Naive thymus-derived CD8-positive, alpha-beta T cell (primary cell): Measurements from ENCODE around the gene CORIN. TPM values are rescaled to one million over a fixed set of nuclear protein-coding genes. Genes with fewer than 3 reads are reported as not detected.

Source experiments
- ATAC-seq, 2 donors: fragments of 150-1000 bp; cut with Tn5 transposase in 1 of 2; sonication (Bioruptor Pico), chemical (Tn5 transposase) in 1 of 2; 1 replicate in 1 of 2; 2 replicates in 1 of 2; pipeline ENCODE4 v1.10.0; 2021; ENCODE audit warnings: mild to moderate bottlenecking in 2 of 2, moderate library complexity in 2 of 2
- POLR2A ChIA-PET: fragments of 350-600 bp; sonication (Branson Sonifier 250); formaldehyde crosslinking; loops from one replicate; lab custom pipeline; 2021; ENCODE audit warnings: antibody characterized with exemption; lab: Charles Lee
- DNase-seq, 10 donors: peaks; one replicate each; pipeline versions ENCODE4 v3.0.0 to v3.0.0-alpha.2; 2020 to 2022
- H3K27ac Mint-ChIP-seq, 10 donors: one replicate each; pipeline ENCODE4 v1.8.0; 2020 to 2022; ENCODE audit warnings: mild to moderate bottlenecking in 10 of 10, mixed read lengths in 10 of 10, moderate library complexity in 4 of 10, inconsistent platforms in 1 of 10
- H3K27me3 Mint-ChIP-seq, 5 donors: one replicate each; pipeline ENCODE4 v1.8.0; 2021 to 2022; ENCODE audit warnings: mixed read lengths in 5 of 5
- H3K36me3 Mint-ChIP-seq, 3 donors: one replicate each; pipeline ENCODE4 v1.8.0; 2020 to 2022; ENCODE audit warnings: mixed read lengths in 3 of 3, mild to moderate bottlenecking in 2 of 3, inconsistent platforms in 1 of 3
- H3K4me1 Mint-ChIP-seq, 4 donors: one replicate each; pipeline ENCODE4 v1.8.0; 2021 to 2022; ENCODE audit warnings: mixed read lengths in 4 of 4
- H3K4me3 Mint-ChIP-seq, 10 donors: one replicate each; pipeline ENCODE4 v1.8.0; 2020 to 2022; ENCODE audit warnings: mild to moderate bottlenecking in 10 of 10, mixed read lengths in 10 of 10, moderate library complexity in 6 of 10, inconsistent platforms in 1 of 10
- H3K9me3 Mint-ChIP-seq, 9 donors: one replicate each; pipeline ENCODE4 v1.8.0; 2020 to 2022; ENCODE audit warnings: mixed read lengths in 9 of 9, mild to moderate bottlenecking in 3 of 9, inconsistent platforms in 1 of 9, moderate library complexity in 1 of 9
- polyA plus RNA-seq, 3 donors: library from polyadenylated mRNA; unstranded; fragments of 300-500 nt; fragmentation: Illumina TruSeq; gene quantifications; one replicate each; pipeline ENCODE4 v1.2.3, GENCODE V29; 2021
- total RNA-seq, 8 experiments: library from RNA in 2 of 8; stranded (reverse) in 2 of 8; gene quantifications; one replicate each; pipeline ENCODE4 v1.2.3 and lab custom pipeline; 2021 to 2026

Gene CORIN
- total and polyA plus RNA-seq, 5 experiments from 2014 or later, result 0.05 to 0.49 (median 0.31) TPM; not detected in 2

DNA sequence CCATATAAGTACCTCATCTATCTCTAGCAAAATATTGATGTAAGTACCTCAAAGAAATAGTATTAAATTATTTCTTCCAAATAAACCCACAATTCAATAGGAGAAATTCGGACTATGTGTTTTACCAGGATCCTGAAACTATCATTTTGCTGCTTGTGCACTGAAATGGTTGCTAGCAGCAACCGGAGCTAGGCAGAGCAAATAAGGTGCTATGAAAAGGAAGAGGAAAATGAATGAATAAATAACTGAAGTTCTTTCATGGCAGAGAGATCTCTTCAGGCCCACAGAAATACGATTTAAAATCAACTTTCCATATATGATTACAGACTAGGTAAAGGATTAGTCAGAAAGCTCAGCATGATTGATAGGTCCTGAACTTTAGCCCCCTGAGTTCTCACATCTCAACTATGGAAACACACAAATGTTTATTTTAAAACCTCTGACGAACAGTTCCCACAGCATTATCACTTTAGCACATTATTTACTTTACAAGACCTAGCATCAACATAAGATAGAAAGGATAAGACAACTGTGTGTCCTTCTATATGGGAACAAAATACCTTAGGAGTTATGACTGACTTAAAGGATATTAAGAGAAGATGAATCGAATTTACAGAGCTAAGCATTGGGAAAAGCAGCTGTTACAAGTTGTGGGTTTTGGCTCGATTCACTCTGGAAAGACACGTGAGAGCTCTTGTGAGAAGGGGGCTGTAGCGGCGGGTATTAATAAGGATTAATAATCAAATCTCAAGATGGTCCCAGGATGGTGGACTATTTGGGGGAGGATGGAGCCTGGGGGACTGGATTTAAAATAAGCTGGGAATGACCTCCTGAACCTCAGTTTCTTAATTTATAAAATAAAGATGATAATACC, 104.3 kb downstream of the CORIN start:
- Mint-ChIP-seq H3K27ac (no peak overlapping the region), H3K9me3 (peaks cover 0 to 11% (median 6%) of the 10 kb centered on the region in 9 donors), H3K4me3 (no peak overlapping the region), H3K36me3 (no peaks in the 10 kb centered on the region), H3K27me3 (peaks cover 15 to 61% (median 24%) of the 10 kb centered on the region in 5 donors), H3K4me1 (peaks cover 0 to 2% (median 0%) of the 10 kb centered on the region in 4 donors)
- POLR2A ChIA-PET, result no interaction called here
- ATAC-seq, result no peak
- DNase-seq, result no peak

DNA sequence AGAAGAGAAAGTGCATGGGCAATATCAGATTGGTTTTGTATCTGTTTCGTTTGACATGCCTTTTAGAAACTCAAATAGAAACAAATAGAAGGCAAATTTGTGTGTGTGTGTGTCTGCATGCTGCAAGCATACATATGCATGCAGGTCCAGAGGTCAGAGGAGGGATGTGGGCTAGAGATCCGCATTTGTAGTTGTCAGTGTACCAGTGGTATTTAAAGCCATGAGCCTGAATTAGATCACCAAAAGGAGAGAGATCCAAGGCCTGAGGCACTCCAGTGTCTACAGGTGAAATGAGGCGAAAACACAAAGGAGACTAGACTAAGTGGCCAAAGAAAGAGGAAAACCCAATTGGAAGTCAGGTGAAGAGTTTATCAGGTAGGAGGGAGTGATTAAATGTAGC, 106.7 kb downstream of the CORIN start:
- Mint-ChIP-seq H3K4me3 (peak overlapping the region in 1 of 10 donors; percentile 20), H3K4me1 (peaks cover 0 to 2% (median 0%) of the 10 kb centered on the region in 4 donors)
- ATAC-seq, result no peak

DNA sequence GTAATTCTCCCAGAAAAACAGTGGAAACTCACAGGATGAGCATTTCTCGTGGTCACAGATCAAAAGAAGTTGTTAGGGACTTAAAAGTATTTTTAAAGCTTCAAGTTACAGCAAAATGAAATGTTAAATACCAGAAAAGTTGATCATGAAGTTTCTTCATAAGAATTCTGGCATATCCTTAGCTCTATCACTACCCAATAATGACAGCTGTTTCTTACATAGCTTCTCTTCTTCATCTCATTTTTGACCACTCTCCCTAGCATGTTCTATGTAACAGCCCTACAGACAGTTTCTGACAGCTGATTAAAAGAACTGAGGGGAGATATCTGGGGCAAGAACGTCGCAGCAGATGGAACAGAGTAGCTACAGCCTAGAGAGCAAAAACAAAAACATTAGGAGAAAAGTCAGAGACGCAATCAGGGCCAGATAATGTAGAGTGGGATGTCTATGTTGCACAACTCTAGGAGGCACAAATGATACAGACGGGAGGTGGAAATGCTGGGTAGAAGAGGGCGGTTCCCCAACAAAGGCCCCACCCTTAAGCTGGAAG, 108.7 kb downstream of the CORIN start:
- POLR2A ChIA-PET, result no interaction called here
- no peak for DNase-seq
- no peak for ATAC-seq
- Mint-ChIP-seq H3K9me3 (peaks cover 0 to 1% (median 0%) of the 10 kb centered on the region in 9 donors), H3K27ac (no peak overlapping the region), H3K4me3 (no peak overlapping the region), H3K27me3 (peaks cover 15 to 47% (median 20%) of the 10 kb centered on the region in 5 donors), H3K4me1 (peaks cover 0 to 2% (median 0%) of the 10 kb centered on the region in 4 donors), H3K36me3 (no peaks in the 10 kb centered on the region)

More for the DNA sequence above, 106.7 kb downstream of the CORIN start:
- H3K36me3 Mint-ChIP-seq, result no peaks in the 10 kb centered on the region
- H3K27me3 Mint-ChIP-seq, result peaks cover 12 to 47% (median 20%) of the 10 kb centered on the region in 5 donors
- H3K9me3 Mint-ChIP-seq, result peaks cover 0 to 1% (median 0%) of the 10 kb centered on the region in 9 donors
- POLR2A ChIA-PET, result no interaction called here
- H3K27ac Mint-ChIP-seq, result peak overlapping the region in 1 of 10 donors; percentile 57
- DNase-seq, result no peak

DNA sequence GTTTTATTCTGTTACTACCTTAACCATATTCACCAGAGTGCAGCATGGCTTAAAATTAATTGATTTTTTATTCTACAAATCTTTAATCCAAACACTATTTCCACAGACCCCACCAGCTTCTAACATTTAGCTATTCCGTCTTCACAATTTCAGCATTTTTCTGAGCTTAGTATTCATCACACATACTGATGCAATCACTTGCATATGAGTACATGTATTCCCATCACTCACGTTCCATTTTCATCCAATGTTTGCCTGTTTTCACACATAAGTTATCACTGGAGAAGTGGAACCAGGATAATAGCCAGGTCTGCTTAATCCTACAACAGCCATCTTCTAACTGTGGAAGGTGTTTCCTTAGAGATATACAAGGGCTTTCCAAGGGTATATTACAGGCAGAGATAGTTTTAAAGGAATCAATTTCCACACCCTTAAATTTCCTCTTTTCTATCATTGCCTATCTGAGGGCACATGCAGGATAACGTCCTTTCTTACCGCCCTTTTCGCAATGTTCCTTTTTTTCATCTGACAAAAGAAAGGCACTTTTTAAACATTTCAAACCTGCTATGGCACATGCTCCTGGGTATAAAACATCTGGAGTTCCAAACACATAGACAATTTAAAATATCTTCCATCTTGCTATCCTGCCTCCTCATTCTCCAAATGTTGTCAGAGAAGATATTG, 115.8 kb downstream of the CORIN start:
- Mint-ChIP-seq H3K27ac (no peak overlapping the region), H3K4me1 (no peaks in the 10 kb centered on the region), H3K36me3 (peaks cover 0 to 10% (median 0%) of the 10 kb centered on the region in 3 donors), H3K27me3 (peaks cover 16 to 37% (median 29%) of the 10 kb centered on the region in 5 donors), H3K4me3 (no peak overlapping the region), H3K9me3 (no peaks in the 10 kb centered on the region)
- DNase-seq, result no peak
- POLR2A ChIA-PET, result no interaction called here
- ATAC-seq, result no peak

DNA sequence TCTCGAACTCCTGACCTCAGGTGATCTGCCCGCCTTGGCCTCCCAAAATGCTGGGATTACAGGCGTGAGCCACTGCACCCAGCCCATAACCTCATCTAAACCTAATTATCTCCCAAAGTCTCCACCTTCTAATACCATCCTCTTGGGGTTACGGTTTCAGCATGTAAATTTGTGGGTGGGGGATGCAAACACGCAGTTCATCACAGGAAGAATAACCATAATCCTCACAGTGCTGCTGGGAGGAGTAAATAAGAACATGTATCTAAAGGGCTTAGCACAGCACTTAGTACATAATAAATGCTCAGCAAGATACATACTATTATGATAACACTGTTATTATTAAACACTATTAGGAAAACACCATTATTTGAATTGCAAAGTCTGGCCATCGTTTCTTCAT, 116.4 kb downstream of the CORIN start:
- POLR2A ChIA-PET, result no interaction called here
- H3K9me3 Mint-ChIP-seq, result no peaks in the 10 kb centered on the region
- peaks cover 16 to 37% (median 29%) of the 10 kb centered on the region in 5 donors for H3K27me3 Mint-ChIP-seq
- ATAC-seq (no peak), DNase-seq (no peak)
- peaks cover 0 to 10% (median 0%) of the 10 kb centered on the region in 3 donors for H3K36me3 Mint-ChIP-seq
- H3K4me1 Mint-ChIP-seq, result no peaks in the 10 kb centered on the region
- no peak overlapping the region for H3K4me3 Mint-ChIP-seq
- H3K27ac Mint-ChIP-seq, result no peak overlapping the region

DNA sequence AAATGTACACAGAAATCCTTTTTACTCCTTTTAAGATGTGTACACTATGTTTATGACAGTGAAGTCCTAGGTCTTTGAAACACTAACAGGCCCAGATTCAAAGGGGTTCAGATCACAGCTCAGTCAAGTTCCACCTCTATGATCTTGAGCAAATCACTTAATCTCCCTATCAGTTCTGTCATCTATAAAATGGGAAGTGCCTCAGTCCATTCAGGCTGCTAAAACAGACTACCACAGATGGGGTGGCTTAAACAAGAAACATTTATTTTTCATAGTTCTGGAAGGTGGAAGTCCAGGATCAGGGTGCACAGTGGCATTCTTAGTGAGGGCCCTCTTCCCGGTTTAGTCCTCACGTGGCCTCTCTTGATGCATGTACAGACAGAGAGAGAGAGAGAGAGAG, 117.1 kb downstream of the CORIN start:
- POLR2A ChIA-PET, result no interaction called here
- Mint-ChIP-seq H3K27ac (no peak overlapping the region), H3K4me3 (no peak overlapping the region), H3K27me3 (peaks cover 15 to 37% (median 28%) of the 10 kb centered on the region in 5 donors), H3K9me3 (no peaks in the 10 kb centered on the region), H3K4me1 (no peaks in the 10 kb centered on the region), H3K36me3 (peaks cover 0 to 10% (median 0%) of the 10 kb centered on the region in 3 donors)
- DNase-seq (no peak), ATAC-seq (no peak)

DNA sequence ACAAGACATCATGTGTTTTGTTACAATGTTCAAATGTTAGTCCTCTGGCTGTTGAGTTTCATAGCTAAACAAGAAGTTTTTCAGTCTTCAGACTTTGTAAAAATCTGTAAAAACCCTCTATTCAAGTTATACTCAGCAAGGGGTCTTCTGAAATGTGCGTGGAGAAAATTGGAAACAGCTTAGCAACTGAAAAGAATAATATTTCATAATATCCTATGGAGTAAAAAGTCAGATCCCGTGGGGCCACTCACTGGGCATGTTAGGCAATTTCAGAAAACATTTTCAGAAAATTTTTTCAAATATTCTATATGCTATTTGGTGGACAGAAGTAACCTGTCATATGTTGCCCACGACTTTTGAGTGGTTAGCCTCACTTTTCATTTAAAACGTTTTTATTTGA, 118.3 kb downstream of the CORIN start:
- Mint-ChIP-seq H3K9me3 (no peaks in the 10 kb centered on the region), H3K27ac (no peak overlapping the region), H3K36me3 (peaks cover 0 to 10% (median 0%) of the 10 kb centered on the region in 3 donors), H3K4me3 (no peak overlapping the region), H3K27me3 (peaks cover 14 to 45% (median 31%) of the 10 kb centered on the region in 5 donors), H3K4me1 (no peaks in the 10 kb centered on the region)
- DNase-seq, result no peak
- no peak for ATAC-seq
- POLR2A ChIA-PET, result no interaction called here

DNA sequence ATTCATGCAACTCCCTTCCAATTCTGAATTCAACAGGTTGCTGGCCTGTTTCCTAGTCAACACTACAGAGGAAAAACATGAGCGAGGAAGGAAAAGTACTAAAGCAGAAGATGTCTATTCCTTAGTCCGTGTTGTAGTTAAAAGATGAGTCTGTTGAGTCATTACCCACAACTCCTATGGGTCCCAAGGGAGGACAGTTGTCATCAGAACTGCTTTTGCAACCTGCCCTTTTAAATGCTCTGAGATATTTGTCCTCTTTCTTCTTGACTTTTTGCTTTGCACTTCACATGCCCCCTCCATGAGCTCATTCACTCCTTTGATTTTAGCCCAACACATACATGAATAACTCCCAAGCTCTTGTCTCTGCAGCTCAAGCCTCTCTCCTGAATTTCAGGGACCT, 119.2 kb downstream of the CORIN start:
- no peak for DNase-seq
- POLR2A ChIA-PET, result no interaction called here
- Mint-ChIP-seq H3K27me3 (peaks cover 14 to 45% (median 29%) of the 10 kb centered on the region in 5 donors), H3K4me1 (no peaks in the 10 kb centered on the region), H3K9me3 (no peaks in the 10 kb centered on the region), H3K4me3 (no peak overlapping the region), H3K27ac (no peak overlapping the region), H3K36me3 (peaks cover 0 to 10% (median 0%) of the 10 kb centered on the region in 3 donors)
- no peak for ATAC-seq

DNA sequence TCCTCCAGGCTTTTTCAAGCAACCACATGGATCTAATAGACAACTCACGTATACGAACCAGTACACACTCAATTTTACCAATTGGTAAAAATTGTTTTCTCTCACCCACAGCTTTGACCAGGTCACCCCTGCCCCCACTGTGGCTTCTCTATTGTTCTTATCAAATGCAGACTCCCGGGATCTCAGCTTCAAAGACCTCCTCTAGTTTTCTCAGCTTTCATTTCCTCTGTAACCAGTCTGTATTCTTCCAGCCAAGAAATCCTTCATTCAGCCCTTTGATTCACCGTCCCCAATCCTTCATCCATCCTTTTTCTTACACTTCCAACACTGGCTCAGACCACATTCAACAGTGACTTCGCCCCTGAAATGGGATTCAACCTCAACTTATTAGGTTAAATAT, 120.7 kb downstream of the CORIN start:
- Mint-ChIP-seq H3K36me3 (no peaks in the 10 kb centered on the region), H3K27me3 (peaks cover 12 to 38% (median 23%) of the 10 kb centered on the region in 5 donors), H3K9me3 (no peaks in the 10 kb centered on the region), H3K27ac (no peak overlapping the region), H3K4me1 (no peaks in the 10 kb centered on the region), H3K4me3 (no peak overlapping the region)
- POLR2A ChIA-PET, result no interaction called here
- DNase-seq, result no peak
- ATAC-seq, result no peak

DNA sequence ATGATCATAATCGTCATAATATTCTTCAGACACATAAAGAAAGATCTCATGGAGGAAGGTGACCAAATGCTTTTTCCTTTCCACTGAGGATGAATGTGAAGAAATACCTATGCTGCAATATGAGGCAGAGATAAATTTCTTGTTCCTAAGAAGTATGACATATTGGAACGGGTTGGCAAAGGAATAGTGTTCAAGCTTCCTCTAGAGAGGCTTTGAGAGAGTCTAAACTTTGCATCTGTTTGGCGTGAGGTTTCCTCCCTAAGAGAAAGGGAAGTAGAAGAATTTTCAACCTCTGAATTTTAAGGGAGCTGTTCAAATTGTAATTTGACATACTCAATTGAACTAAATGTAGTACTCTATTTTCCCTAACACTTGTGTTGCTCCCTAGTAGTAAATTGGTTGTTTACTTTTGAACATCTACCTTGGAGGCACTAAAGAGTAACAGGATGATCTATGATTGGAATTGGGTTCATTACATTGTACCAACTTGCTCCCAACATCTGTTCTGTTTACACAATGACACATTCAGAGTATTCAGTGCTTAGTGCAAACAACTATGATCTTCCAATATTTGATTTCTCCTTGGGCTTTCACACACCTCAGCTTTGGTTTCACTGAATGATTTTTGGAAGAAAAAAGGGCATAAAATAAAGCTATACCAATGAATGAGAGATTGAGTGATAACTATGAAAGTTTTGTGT, 122.0 kb downstream of the CORIN start:
- DNase-seq, result no peak
- no peaks in the 10 kb centered on the region for H3K9me3 Mint-ChIP-seq
- no peak overlapping the region for H3K4me3 Mint-ChIP-seq
- H3K4me1 Mint-ChIP-seq, result no peaks in the 10 kb centered on the region
- peaks cover 13 to 35% (median 24%) of the 10 kb centered on the region in 5 donors for H3K27me3 Mint-ChIP-seq
- H3K36me3 Mint-ChIP-seq, result no peaks in the 10 kb centered on the region
- POLR2A ChIA-PET, result no interaction called here
- no peak for ATAC-seq
- no peak overlapping the region for H3K27ac Mint-ChIP-seq

DNA sequence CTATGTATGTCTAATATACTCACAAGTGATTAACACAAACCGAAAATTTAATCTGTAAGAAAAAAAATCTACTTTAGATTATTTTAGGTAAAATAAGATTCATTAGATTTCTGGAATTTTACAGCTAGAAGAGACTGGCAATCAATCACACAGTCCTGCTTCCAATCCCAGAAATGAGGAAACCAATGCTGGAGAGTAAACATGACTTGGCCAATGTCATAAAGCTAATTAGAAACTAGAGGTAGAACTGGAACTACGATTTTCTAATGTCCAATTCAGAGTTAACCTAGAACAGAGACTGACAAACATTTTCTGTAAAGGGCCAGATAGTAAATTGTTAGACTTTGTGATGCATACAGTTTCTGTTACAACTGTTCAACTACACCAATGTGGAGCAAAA, 123.6 kb downstream of the CORIN start:
- Mint-ChIP-seq H3K4me1 (no peaks in the 10 kb centered on the region), H3K9me3 (no peaks in the 10 kb centered on the region), H3K4me3 (no peak overlapping the region), H3K27me3 (peaks cover 19 to 42% (median 24%) of the 10 kb centered on the region in 5 donors), H3K27ac (no peak overlapping the region), H3K36me3 (no peaks in the 10 kb centered on the region)
- POLR2A ChIA-PET, result no interaction called here
- no peak for ATAC-seq
- DNase-seq, result no peak

DNA sequence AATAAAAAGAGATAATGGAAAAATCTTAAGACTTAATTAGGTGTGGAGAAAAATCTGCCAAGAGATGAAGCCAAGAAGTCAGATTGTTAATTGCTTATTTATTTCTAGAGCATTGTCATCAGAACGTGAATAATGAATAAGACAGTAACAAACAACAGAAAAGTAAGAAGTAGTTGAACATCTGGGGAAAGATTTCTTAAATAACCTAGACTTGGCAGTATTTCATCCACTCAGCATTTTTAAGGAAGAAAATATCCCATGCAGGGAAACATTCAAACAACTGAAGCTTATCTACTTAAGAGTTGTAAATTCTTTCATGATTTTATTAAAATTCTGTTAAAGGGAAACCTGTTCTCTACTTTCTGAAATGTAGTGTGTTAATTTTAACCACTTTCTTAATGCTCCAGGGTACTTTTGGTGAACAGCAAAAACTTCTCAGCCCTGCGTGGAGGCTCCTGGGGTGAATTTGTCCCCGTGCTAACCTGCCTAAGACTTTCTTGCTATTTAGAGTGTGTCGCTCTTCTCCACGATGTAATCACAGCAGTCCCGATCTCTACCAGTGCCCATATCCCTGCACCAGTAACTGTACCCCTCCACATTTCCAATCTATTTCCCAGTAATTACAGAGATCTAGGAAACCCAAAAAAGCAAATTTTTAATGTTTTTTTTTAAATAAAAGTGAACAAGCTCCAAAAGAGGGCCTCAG, 124.6 kb downstream of the CORIN start:
- Mint-ChIP-seq H3K27me3 (peaks cover 14 to 41% (median 22%) of the 10 kb centered on the region in 5 donors), H3K4me1 (no peaks in the 10 kb centered on the region), H3K9me3 (no peaks in the 10 kb centered on the region), H3K4me3 (no peak overlapping the region), H3K36me3 (no peaks in the 10 kb centered on the region), H3K27ac (no peak overlapping the region)
- DNase-seq (no peak), ATAC-seq (no peak)
- POLR2A ChIA-PET, result no interaction called here
